GF-D8 (cell line): ENCODE measurements around the gene NMBR.
A peak's percentile ranks its signal among the peaks of the same experiment; 100 is the strongest.
"Not testable (repeated sequence)": the region's sequence is repeated elsewhere in the genome, so short reads cannot be mapped to it uniquely, and the experiment has no call there.

Source experiments
- DNase-seq: peaks from one replicate; lab custom pipeline; 2025; lab: John Stamatoyannopoulos, UW

The NMBR gene

DNA sequence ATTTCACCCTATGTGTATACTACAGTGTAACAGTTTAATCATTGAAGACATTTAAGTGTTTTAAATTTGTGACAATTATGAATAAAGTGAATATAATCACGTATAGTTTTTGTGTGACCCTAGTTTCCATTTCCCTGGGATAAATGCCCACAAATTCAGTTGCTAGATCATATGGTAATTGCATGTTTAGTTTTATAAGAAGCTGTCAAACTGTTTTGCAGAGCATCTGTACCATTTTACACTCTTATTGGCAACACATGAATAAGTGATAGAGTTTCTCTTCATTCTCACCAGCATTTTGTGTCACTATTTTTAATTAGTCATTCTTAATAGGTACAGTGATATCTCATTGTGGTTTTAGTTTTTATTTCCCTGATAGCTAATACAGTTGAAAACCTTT is 7.4 kb upstream of the NMBR start:
- no peak for DNase-seq

DNA sequence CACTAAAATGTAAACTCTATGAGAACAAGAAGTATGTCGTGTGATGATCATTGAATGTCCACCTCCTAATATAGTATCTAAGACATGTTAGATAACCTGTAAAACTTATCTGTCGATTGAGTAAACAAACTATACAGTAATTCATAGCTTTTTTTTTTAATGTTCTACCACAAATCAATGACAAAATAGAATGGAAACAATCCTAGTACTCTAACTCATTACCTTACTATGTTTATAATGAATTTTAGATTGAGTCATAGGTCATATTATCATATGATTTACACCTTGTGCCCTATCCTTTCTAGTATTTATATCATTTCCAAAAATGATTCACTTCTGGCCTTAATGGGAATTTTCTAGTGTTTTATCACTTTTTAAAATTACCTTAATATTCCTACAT is 6.3 kb upstream of the NMBR start:
- no peak for DNase-seq

GRCh38 chr6:142152746-142153145 is 5.8 kb upstream of the NMBR start:
- DNase-seq = no peak

- not testable (repeated sequence) for DNase-seq
Observed at GRCh38 chr6:142141531-142141930, 5.4 kb downstream of the NMBR start.

GRCh38 chr6:142138876-142139275 is 8.0 kb downstream of the NMBR start:
- DNase-seq = no peak

DNA sequence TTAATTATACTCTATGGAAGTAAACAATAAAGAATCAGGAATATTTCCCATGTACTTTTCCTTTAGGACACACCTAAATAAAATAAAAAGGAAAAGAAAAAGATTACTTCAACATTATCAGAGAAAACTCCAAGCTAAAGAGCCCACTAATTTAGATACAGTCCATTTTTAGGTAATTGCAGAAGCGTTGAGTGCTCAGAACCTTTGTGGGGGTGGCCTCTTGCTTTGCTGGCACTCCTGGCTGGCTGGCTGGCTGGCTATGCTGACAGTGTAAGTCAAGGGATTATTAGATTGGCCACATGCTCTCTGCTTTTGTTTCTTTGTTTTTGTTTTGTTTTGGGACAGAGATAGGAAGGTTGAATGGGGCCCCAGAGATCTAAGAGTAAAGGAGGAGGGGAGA is 14.3 kb downstream of the NMBR start, which contains the start of gene GJE1:
Gene GJE1, plus strand, starts transcription at position 301 of the 400 bp plus-strand sequence. CDS start 234 bp downstream, outside the sequence.
- no peak for DNase-seq

- DNase-seq = no peak
Observed at GRCh38 chr6:142130814-142131213, 16.1 kb downstream of the NMBR start.

GRCh38 chr6:142121342-142121741 is 25.6 kb downstream of the NMBR start:
- DNase-seq = no peak

DNA sequence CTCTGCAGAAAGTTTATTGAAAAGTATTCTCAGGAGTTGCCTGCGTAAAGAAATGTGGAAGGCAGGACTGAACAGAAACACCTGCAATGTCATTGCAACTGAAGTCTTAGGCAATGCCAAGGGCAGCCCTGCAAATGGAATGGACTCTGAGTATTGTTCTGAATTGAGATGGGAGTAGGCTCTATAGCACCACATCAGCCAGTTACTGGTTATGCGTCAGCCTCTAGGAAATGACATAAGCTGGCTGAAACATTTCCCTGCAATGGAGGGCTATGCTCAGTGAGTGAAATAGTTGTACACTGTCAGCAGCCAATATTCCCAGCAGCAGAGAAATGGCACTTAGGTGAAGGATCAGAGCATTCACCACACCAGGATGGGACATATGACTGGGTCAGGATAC is 28.0 kb downstream of the NMBR start:
- DNase-seq = no peak

- DNase-seq = no peak
Observed at GRCh38 chr6:142118328-142118727, 28.6 kb downstream of the NMBR start.

- no peak for DNase-seq
Observed at GRCh38 chr6:142117366-142117765, 29.6 kb downstream of the NMBR start.

DNA sequence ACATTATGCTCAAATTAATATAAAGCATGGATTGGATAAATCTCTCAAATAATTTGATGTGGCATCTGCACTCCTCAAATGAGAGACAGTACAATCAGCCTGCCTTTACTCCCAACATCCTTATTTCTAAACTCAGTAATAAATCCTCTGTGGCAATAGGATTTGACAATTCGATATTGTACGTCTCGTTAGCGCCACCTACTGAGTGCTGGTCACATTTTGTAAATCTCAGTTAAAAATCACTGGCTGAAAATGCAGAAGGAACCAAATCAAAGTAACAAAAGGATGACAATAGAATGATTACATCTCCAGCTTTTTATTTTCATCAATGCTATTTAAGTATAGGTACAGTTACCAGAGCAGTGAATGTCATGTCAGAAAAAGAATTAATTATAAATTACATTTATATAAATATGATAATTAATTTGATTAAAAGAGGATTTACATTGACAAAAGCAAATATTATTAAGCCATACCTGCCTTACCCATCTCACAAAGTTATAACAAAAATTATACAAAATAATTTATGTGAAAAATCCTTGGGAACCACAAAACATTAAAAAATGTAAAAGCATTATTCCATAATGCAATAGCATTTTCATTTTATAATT is 34.4 kb downstream of the NMBR start:
- peak; percentile 23 for DNase-seq

DNA sequence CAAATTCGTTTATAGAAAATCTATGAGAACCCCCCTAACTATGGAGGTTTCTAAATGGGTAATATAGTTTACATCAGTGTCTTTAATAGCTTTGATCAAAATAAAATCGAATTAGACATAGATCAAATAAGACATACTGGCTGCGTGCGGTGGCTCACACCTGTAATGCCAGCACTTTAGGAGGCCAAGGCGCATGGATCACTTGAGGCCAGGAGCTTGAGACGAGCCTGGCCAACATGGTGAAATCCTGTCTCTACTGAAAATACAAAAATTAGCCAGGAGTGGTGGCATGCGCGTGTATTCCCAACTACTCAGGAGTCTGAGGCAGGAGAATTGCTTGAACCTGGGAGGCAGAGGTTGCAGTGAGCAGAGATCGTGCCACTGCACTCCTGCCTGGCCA is 36.1 kb downstream of the NMBR start:
- not testable (repeated sequence) for DNase-seq

DNA sequence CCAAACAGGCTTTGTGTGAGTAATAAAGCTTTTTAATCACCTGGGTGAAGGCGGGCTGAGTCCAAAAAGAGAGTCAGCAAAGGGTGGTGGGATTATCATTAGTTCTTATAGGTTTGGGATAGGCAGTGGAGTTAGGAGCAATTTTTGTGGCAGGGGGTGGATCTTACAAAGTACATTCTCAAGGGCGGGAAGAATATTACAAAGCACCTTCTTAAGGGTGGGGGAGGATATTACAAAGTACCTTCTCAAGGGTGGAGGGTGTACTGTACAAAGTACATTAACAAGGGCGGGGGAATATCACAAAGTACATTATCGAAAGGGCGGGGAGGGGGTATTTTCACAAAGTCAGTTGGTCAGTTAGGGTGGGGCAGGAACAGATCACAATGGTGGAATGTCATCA is 42.1 kb downstream of the NMBR start:
- DNase-seq = not testable (repeated sequence)

GRCh38 chr6:142088858-142089216 is 58.1 kb downstream of the NMBR start:
- no peak for DNase-seq

GRCh38 chr6:142087950-142088857 is 58.7 kb downstream of the NMBR start:
- DNase-seq = no peak

DNA sequence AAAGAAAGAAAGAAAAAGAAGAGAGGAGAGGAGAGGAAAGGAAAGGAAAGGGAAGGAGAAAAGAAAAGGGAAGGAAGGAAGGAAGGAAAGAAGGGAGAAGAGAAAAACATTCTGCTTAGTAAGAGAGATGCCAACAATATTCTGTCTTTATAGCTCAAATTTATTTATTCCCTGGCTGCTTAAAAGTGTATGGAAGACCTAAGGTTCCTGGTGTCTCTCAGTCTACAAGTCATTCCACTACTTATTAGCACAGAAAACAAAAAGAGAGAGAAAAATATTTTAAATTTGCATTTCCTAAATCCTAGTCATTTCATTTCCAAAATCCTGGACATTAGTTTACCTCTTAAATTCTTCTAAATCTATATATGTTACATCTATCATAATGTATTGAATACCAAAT is 67.8 kb downstream of the NMBR start:
- DNase-seq = no peak

GRCh38 chr6:142075516-142076101 is 71.3 kb downstream of the NMBR start:
- DNase-seq = no peak

- no peak for DNase-seq
Observed at GRCh38 chr6:142074516-142074915, 72.4 kb downstream of the NMBR start.

DNA sequence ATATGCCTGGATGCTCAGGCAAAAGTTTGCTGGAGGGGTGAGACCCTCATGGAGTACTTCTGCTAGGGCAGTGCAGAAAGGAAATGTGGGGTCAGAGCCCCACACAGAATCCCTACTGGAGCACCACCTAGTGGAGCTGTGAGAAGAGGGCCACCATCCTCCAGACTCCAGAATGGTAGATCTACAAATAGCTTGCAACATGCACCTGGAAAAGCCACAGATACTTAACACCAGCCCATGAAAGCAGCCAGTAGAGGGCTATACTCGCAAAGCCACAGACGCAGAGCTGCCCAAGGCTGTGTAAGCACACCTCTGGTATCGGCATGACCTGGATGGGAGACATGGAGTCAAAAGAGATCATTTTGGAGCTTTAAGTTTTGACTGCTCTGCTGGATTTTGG is 74.9 kb downstream of the NMBR start:
- DNase-seq = no peak

DNA sequence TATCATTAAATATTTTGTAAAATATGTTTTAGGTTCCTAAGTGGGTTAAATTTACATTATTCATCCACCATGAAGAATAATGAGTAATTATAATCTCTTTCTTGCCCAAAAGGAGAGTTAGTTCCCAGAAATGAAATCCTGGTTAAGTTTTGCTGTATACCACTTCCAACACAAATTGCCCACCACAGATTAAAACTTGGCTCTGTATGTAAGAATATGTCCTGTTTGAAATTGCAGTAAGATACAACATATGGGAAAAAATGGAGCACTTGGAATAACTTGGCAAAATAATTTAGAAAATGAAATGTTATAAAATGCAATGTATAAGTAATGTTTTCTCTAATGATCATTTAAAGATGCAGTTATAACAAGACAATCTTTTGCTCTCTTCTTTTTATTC is 78.5 kb downstream of the NMBR start:
- DNase-seq = no peak

DNA sequence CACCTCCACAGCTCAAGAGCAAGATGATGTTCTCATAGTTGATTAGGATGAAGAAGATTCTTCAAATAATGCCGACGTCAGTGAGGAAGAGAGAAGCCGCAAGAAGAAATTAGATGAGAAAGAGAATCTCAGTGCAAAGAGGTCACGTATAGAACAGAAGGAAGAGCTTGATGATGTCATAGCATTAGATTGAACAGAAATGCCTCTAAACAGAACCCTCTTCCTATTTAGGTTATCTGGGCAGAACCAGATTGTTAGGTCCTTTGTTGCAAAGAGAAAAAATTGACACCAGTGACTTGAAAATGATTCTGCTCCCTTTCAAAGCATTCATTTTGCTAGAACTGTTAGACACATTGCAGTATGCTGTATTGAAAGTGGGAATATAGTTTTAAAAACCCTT is 84.1 kb downstream of the NMBR start:
- not testable (repeated sequence) for DNase-seq
